Fibroblast of the conjunctiva (primary cell): ENCODE results near the gene CD160.
"Not testable (repeated sequence)": the region's sequence is repeated elsewhere in the genome, so short reads cannot be mapped to it uniquely, and the experiment has no call there.

Source experiments
- DNase-seq: peaks from one replicate; pipeline ENCODE4 v3.0.0-alpha.2; 2010; ENCODE audit warnings: low read depth

Gene CD160

DNA sequence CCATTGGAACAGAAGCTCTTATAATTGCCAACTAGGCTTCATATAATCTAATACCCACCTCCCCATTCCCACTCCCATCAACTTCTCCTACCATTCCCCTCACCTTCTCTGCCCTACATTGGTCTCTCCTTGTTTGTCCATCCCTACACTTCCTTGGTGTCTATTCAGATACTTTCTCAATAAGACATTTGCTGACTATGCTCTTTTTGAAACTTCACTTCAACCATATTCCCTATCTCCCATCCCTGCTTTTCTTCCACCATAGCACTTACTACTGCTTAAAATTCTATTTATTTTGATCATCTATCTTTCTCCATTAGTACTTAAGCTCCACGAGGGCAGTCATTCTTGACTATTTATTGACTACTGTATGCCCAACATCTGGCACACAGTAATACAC, 40.4 kb downstream of the CD160 start:
- DNase-seq = no peak

DNA sequence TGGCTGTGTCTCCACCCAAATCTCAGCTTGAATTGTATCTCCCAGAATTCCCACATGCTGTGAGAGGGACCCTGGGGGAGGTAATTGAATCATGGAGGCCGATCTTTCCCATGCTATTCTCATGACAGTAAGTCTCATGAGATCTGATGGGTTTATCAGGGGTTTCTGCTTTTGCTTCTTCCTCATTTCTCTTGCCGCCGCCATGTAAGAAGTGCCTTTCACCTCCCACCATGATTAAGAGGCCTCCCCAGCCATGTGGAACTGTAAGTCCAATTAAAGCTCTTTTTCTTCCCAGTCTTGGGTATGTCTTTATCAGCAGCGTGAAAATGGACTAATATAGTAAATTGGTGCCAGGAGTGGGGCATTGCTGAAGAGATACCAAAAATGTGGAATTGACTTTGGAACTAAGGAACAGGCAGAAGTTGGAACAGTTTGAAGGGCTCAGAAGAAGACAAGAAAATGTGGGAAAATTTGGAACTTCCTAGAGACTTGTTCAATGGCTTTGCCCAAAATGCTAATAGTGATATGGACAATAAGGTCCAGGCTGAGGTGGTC, 41.2 kb downstream of the CD160 start:
- DNase-seq = not testable (repeated sequence)

DNA sequence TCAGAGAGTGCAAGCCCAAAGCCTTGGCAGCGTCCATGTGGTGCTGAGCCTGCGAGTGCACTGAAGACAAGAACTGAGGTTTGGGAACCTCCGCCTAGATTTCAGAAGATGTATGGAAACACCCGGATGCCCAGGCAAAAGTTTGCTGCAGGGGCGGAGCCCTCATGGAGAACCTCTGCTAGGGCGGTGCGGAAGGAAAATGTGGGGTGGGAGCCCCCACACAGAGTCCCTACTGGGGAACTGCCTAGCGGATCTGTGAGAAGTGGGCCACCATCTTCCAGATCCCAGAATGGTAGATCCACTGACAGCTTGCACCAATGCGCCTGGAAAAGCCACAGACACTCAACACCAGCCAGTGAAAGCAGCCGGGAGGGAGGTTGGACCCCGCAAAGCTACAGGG, 42.2 kb downstream of the CD160 start:
- DNase-seq = not testable (repeated sequence)

DNA sequence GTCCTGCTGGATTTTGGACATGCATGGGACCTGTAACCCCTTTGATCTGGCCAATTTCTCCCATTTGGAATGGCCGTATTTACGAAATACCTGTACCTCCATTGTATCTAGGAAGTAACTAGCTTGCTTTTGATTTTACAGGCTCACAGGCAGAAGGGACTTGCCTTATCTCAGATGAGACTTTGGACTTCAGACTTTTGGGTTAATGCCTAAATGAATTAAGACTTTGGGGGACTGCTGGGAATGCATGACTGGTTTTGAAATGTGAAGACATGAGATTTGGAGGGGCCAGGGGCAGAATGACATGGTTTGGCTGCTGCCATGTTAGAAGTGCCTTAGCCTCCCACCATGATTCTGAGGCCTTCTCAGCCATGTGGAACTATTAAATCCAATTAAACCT, 42.7 kb downstream of the CD160 start:
- DNase-seq = not testable (repeated sequence)

DNA sequence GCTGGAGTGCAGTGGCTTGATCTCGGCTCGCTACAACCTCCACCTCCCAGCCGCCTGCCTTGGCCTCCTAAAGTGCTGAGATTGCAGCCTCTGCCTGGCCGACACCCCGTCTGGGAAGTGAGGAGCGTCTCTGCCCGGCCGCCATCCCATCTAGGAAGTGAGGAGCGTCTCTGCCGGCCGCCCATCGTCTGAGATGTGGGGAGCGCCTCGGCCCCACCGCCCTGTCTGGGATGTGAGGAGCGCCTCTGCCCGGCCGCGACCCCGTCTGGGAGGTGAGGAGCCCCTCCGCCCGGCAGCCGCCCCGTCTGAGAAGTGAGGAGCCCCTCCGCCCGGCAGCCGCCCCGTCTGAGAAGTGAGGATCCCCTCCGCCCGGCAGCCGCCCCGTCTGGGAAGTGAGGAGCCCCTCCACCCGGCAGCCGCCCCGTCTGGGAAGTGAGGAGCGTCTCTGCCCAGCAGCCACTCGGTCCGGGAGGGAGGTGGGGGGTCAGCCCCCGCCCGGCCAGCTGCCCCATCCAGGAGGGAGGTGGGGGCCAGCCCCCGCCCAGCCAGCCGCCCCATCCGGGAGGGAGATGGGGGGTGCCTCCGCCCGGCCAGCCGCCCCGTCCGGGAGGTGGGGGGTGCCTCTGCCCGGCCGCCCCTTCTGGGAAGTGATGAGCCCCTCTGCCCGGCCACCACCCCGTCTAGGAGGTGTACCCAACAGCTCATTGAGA, 45.1 kb downstream of the CD160 start:
- not testable (repeated sequence) for DNase-seq

DNA sequence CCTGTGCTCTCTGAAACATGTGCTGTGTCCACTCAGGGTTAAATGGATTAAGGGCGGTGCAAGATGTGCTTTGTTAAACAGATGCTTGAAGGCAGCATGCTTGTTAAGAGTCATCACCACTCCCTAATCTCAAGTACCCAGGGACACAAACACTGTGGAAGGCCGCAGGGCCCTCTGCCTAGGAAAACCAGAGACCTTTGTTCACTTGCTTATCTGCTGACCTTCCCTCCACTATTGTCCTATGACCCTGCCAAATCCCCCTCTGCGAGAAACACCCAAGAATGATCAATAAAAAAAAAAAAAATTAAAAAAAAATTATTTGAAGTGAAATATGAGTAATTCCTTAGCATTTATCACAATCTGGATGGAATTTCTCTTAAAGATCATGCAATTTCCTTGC, 45.8 kb downstream of the CD160 start:
- DNase-seq = not testable (repeated sequence)

DNA sequence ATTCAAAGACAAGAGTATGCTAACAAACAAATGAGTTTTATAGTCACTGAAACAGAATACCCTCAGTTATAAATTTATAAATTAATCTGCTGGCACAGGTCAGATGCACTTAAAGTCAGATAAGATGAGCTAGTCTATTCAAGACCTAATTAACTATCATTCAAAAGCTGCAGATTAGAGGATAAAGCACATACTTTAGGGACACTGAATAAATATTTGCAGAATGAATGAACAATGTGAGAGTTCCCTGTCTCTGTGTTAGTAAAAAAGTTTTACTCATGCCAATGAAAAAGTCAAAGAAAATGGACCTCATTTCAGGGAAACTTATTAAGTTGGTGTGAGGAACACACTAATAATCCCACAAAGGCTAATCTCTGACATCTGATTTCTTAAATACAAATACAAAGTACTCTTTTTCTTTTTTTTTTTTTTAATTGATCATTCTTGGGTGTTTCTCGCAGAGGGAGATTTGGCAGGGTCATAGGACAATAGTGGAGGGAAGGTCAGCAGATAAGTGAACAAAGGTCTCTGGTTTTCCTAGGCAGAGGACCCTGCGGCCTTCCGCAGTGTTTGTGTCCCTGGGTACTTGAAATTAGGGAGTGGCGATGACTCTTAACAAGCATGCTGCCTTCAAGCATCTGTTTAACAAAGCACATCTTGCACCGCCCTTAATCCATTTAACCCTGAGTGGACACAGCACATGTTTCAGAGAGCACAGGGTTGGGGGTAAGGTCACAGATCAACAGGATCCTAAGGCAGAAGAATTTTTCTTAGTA, 46.5 kb downstream of the CD160 start:
- not testable (repeated sequence) for DNase-seq

DNA sequence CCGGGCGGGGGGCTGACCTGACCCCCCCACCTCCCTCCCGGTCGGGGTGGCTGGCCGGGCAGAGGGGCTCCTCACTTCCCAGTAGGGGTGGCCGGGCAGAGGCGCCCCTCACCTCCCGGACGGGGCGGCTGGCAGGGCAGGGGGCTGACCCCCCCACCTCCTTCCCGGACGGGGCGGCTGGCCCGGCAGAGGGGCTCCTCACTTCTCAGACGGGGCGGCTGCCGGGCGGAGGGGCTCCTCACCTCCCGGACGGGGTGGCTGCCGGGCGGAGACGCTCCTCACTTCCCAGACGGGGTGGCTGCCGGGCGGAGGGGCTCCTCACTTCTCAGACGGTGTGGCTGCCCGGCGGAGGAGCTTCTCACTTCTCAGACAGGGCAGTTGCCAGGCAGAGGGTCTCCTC, 47.6 kb downstream of the CD160 start:
- not testable (repeated sequence) for DNase-seq

DNA sequence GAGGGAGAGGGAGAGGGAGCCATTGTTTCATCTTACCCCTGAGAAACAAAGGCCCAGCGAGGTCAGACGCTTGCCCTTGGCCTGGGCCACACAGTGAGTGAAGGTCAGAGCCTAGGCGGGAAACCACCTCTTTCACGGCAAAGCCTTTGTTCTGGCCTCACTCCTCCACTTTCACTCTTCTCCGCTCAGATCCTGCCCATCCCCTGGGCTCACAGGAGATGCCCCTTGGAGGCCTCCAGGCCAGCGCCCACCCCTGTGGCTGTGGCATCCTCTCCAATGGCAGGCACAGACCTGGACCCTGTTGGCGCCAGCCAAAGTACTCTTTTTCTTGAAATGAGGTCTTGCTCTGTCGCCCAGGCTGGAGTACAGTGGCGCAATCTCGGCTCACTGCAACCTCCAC, 48.7 kb downstream of the CD160 start:
- not testable (repeated sequence) for DNase-seq

DNA sequence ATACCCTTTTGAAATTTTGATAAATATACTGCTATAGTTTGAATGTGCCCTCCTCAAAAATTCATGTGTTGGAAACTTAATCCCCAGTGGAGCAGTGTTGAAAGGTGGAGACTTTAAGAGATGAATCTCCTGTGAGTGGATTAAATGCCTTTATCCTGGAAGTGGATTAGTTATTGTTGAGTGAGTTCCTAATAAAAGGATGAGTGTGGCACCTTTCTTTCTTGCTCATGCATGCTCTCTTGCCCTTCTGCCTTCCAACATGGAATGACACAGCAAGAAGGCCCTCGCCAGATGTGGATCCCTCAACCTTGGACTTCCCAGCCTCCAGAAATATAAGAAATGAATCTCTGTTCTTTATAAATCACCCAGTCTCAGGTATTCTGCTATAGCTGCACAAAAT, 51.8 kb downstream of the CD160 start:
- no peak for DNase-seq

DNA sequence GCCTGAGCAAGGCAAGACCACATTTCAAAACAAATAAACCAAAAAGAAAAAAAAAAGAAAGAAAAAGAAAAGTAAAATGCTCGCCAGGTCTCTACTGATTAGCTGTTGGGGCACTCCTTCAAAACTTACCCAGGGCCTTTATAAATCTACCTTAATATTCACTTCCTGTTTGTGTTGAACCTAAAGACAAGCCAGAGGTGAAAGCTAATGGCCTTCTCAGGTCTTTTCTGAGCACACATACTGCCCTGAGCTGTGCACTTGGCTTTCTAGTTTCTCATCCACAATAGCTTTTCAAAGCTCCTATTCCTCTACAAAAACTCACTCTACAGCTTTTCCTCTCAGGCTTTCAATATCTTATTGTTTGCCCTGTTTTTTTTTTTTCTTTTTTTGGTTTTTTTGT, 54.1 kb downstream of the CD160 start:
- no peak for DNase-seq

DNA sequence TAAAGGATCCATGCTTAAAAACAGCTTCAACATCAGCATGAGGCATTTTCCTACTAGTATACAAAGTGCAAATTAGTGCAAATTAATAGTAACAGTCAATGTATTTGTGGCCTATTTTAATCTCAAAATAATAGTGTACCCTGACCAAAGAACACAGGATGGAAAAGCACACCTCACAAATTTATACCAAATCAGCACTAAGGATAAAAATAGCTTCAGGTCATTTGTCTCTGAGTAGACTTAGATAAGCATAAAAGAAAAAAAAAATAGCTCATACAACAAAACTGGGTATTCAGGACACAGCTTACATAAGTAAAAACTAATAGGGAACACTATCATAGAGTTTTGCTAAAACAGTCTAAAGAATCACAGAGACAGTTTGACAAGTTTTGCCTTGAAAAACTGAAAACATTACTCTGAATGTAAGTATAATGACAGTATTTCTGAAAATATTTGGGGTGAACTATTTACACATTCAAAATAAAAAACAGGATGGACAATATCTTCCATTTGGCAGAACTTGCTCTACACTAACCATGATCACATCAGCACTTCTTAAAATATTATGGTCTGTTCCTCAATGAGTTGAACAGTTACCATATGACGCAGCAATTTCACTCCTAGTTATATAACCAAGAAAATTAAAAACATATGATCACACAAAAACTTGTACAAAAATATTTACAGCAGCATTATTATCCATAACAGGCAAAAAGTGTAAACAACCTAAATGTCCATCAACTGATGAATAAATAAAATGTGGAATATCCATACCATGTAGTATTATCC, 58.3 kb downstream of the CD160 start:
- no peak for DNase-seq

DNA sequence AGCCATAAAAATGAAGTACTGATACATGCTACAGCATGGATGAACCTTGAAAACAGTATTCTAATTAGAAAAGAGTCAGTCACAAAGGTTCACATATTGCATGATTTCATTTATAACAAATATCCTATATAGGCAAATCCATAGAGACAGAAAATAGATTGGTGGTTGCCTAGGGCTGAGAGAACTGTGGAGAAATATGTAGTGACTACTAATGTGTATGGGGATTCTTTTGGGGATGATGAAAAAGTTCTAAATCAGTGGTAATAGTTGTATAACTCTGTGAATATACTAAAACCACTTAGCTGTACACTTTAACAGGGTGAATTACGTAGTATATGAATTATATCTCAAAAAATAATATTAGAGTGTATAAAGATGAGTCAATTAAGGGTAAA, 58.8 kb downstream of the CD160 start:
- peak; percentile 40 for DNase-seq

DNA sequence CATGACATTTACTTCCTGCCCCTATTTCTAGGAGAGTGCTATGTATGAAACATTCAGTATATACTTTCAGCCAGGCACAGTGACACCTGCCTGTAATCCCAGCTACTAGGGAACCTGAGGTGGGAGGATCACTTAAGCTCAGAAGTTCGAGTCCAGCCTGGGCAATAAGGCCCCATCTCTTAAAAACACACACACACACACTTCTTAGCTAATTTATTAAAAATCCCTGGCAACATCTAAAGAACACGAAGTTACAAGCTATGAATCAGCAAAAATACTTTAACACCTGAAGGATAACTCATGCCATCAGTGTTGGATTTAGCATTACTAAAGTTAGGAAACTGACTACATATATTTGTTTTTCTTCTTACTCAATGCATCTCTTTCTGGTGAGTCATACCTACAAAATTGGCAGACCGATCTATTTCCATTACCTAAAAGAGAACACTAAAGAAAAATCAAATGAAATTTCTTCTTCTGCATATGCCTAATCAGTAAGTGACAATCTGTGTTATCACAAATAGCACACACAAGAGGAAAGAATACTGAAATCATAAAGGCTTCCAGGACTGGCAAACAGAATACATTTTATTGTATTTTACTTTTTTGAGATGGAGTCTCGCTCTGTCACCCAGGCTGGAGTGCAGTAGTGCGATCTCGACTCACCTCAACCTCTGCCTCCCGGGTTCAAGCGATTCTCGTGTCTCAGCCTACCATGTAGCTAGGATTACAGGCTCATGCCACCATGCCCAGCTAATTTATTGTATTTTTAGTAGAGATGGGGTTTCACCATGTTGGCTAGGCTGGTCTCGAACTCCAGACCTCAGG, 63.2 kb downstream of the CD160 start:
- peak; percentile 87 for DNase-seq

DNA sequence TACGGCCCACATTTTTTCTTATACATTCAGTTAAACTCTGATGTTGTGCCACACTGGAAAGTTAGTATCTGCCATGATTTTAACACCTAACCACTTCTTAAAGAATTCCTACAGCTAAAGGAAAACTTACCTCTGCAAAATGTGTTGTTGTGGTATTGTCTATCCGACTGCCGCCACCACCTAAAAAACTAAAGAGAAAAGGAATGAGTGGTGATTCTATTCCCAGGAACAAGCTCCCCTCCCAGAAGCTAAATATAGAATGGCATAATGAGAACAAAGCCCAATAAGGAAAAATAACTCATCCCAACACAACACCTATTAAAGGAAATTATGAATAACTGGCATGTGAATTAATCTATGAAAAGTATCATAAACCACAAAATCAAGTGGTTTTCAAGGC, 65.1 kb downstream of the CD160 start:
- DNase-seq = no peak

DNA sequence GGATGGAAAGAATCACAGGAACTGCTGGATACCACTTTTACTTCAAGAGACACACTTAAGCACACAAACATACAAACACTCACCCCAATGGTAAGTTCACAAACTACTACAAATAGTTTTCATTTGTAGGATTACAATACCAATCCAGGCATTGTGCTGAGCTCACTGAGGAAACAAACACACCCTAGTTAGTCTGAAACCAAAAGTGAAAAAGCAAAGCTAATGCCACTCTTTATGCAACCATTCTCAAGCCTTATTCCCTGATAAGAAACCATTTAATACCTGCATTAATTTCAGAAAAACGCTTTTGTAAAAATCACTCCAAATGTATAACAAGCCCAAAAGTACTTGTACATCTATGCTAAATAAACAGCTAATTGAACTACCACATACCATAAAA, 66.2 kb downstream of the CD160 start:
- no peak for DNase-seq

DNA sequence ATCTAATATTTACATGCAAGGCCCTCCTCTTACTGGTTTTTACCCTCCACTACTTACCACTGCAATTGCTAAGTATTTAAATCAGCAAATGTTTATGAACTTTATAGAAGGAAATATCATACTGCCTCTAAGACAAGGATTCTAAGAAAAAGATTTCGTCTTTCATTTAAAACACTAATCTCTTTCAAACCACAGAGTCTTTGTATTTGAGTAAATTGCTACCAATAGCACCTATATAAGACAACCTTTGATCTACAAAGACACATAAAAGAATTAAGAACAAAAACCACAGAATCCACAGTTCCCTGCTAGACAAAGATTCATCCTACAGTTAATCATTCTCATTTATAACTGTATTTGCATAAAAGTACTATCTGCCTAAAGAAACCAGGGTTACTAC, 67.0 kb downstream of the CD160 start:
- DNase-seq = no peak

DNA sequence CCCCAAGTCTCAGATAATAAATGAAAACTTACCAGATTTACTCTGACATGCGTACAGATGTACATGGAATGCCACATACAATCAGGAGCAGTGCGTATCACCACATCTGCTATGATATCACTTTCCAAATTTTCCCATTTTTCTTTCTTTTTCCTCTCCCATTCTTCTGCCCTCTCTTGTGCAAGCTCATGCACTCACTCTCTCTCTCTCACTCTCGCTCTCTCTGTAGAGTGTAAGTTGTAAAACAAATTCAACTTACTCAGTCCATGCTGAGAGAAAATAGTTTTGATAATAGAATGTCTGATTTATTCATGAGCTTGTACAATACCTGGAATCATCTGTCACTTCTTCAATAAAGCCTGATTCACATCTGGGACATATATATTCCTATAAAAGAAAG, 69.3 kb downstream of the CD160 start:
- no peak for DNase-seq
